Fibroblast of lung (primary cell): ENCODE data around the gene LMNTD1.

Experiments used
- EZH2 ChIP-seq: IDR thresholded peaks from 2 replicates; pipeline ENCODE4 v1.5.1; 2012; ENCODE audit warnings: low read length, control low read depth, mild to moderate bottlenecking; ENCODE audit errors: missing control alignments
- TF ChIP-seq, protein P1 (sequence below), 2 donors: IDR thresholded peaks in 1 of 2; conservative IDR thresholded peaks in 1 of 2; 1 replicate in 1 of 2; 2 replicates in 1 of 2; pipeline ENCODE4 v1.5.1; 2011 to 2012; ENCODE audit warnings: low read length in 2 of 2, control low read depth in 1 of 2, inconsistent platforms in 1 of 2, low read depth in 1 of 2, mild to moderate bottlenecking in 1 of 2

DNA sequence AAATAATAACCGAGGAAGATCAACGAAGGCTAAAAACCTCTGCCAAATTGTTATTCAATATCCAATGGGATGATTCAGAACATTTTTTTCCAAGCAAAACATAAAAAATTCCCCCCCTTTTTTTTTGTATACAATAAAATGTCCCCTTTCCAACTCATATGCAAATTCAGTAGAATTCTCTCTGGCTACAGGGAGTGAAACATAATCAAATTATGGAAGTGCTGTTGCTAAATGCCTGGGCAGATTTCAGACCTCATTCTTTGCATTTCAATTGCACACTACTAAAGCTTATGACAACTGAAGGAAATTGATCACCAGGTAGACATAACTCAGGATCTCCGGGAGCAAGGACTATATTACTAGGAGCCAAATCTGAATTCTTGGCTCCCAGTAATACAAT, 51.0 kb downstream of the LMNTD1 start:
- TF ChIP-seq, protein P1, sequence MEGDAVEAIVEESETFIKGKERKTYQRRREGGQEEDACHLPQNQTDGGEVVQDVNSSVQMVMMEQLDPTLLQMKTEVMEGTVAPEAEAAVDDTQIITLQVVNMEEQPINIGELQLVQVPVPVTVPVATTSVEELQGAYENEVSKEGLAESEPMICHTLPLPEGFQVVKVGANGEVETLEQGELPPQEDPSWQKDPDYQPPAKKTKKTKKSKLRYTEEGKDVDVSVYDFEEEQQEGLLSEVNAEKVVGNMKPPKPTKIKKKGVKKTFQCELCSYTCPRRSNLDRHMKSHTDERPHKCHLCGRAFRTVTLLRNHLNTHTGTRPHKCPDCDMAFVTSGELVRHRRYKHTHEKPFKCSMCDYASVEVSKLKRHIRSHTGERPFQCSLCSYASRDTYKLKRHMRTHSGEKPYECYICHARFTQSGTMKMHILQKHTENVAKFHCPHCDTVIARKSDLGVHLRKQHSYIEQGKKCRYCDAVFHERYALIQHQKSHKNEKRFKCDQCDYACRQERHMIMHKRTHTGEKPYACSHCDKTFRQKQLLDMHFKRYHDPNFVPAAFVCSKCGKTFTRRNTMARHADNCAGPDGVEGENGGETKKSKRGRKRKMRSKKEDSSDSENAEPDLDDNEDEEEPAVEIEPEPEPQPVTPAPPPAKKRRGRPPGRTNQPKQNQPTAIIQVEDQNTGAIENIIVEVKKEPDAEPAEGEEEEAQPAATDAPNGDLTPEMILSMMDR (conservative IDR thresholded peaks at IDR 0.05 in 1 of 2, IDR thresholded peaks at IDR 0.05 in 1 of 2; ENCODE audit: low read depth in 1 of 2, low read length in 2 of 2), result no peak
- TF ChIP-seq EZH2, result no peak
